AG04449 (cell line): ENCODE data around the gene CORT.

Experiments
- CTCF ChIA-PET: fragments of 350-600 bp; formaldehyde crosslinking; extraction: SDS; loops from one replicate; lab custom pipeline; 2021; ENCODE audit warnings: antibody characterized with exemption; lab: Yijun Ruan, JAX
- POLR2A ChIA-PET: fragments of 400-600, 350-600 bp; formaldehyde crosslinking; extraction: SDS; loops from one replicate; lab custom pipeline; 2020; ENCODE audit warnings: antibody characterized with exemption, inconsistent platforms; lab: Yijun Ruan, JAX
- DNase-seq: peaks from one replicate; pipeline ENCODE4 v3.0.0-alpha.2; 2010; ENCODE audit warnings: low read depth, low spot score
- H3K4me3 ChIP-seq: 2 replicates; pipeline ENCODE4 v1.5.1; 2011; ENCODE audit warnings: low read depth, mild to moderate bottlenecking, control low read depth, low read length
- CTCF ChIP-seq: IDR thresholded peaks from one replicate; pipeline ENCODE4 v1.5.1; 2011; ENCODE audit warnings: mild to moderate bottlenecking, moderate library complexity, low read length, control low read depth, inconsistent platforms; ENCODE audit not compliant: insufficient read depth; ENCODE audit errors: missing control alignments

Gene CORT

GRCh38 chr1:10434590-10434989 is 15.2 kb upstream of the CORT start:
- TF ChIP-seq CTCF = no peak
- ChIA-PET POLR2A (no interaction called here), CTCF (interaction anchor here (1.2 to 12.3 kb wide), 5 partner anchors 16 to 93 kb away, joined by 3 to 332 read pairs (median 7); partner anchors contain the start of gene CORT)
- H3K4me3 ChIP-seq = no peak overlapping the region
- no peak for DNase-seq

DNA sequence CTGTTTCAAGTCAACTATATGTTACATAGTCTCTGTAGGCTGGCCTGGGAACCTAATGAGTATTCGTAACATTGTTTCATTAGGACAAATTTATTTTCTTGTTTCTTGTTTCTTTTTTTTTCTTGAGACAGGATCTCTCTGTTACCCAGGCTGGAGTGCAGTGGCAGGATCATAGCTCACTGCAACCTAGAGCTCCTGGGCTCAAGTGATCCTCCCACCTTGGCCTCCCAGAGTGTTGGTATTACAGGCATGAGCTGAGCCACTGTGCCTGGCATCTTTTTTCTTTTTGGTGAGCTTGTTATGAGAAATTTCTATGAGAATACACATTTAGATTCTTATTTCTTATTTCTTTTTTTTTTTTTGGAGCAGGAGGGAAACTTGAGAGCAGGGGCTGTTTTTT is 12.8 kb upstream of the CORT start:
- no peak overlapping the region for H3K4me3 ChIP-seq
- no peak for TF ChIP-seq CTCF
- ChIA-PET CTCF (interaction anchor here (0.9 to 12.3 kb wide), 5 partner anchors 13 to 430 kb away, joined by 3 to 332 read pairs (median 4); partner anchors contain the start of genes CORT and KIF1B), POLR2A (interaction anchor here (1.0 kb wide), 1 partner anchor 37 kb away, joined by 3 read pairs; no protein-coding TSS in a partner anchor)
- no peak for DNase-seq

DNA sequence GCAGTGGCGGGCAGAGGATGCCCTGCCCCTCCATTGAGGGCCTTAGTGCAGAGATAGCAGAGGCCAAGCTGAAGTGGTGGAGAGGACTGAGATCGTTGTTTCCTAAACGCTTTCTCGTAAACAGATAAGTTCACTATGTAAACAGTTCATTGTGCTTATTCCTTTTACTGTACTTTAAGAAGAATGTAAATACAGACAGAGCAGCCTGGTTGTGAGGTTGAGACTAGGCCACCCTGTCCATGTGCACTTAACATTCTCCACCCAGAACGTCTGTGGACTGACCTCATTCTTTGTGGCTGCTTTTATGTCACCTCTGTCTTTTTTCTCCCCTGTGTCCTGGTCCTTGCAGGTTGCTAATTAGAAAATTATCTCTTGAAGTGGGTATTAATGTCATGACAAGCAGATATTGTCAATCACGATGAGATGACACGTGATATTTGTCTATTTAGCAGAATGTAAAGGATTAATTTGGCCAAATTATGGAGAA is 11.1 kb upstream of the CORT start:
- no peak for DNase-seq
- POLR2A ChIA-PET = no interaction called here
- no peak overlapping the region for H3K4me3 ChIP-seq
- no peak for TF ChIP-seq CTCF
- CTCF ChIA-PET = interaction anchor here (1.0 to 12.3 kb wide), 3 partner anchors 9 to 74 kb away, joined by 3 to 332 read pairs (median 7); partner anchors contain the start of gene CENPS

GRCh38 chr1:10440305-10440704 is 9.5 kb upstream of the CORT start:
- no peak overlapping the region for H3K4me3 ChIP-seq
- TF ChIP-seq CTCF = no peak
- ChIA-PET POLR2A (no interaction called here), CTCF (interaction anchor here (6.4 kb wide), 1 partner anchor 10 kb away, joined by 39 read pairs; the partner anchor contains the start of gene CENPS)
- DNase-seq = no peak

DNA sequence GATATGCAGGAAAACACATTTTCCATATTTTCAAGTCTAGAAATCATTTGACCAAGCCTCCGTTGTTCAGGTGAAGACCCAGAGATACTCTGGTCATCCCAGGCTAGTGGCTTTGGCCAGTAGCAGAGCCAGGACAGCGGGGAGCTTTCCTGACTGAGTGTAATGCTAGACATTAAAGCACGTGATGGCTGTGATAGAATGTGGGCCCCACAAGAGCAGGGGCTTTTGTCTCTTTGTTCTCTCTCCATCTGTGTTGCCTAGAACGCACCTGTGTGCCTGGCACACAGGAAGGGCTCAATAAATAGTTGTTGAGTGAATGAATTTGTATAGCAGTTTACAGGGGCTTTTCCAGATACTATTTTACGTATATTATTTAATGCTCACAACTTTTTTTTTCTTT is 9.0 kb upstream of the CORT start:
- POLR2A ChIA-PET = no interaction called here

GRCh38 chr1:10444248-10444647 is 5.6 kb upstream of the CORT start:
- ChIA-PET POLR2A (no interaction called here), CTCF (interaction anchor here (2.8 to 6.4 kb wide), 2 partner anchors 14 to 50 kb away, joined by 11 to 39 read pairs; partner anchors contain the start of gene CENPS)
- TF ChIP-seq CTCF = no peak
- no peak overlapping the region for H3K4me3 ChIP-seq
- no peak for DNase-seq

More for the DNA sequence above, 9.0 kb upstream of the CORT start:
- CTCF ChIA-PET = interaction anchor here (6.4 kb wide), 1 partner anchor 11 kb away, joined by 39 read pairs; the partner anchor contains the start of gene CENPS
- no peak for DNase-seq
- TF ChIP-seq CTCF = no peak
- H3K4me3 ChIP-seq = no peak overlapping the region
